Thyroid gland (tissue), 4 donors: ENCODE results near the gene CCDC47. TPM values are rescaled to one million over a fixed set of nuclear protein-coding genes. Genes with fewer than 3 reads are reported as not detected.

ENCODE experiments used
- DNase-seq, 2 donors: peaks; one replicate each; pipeline ENCODE4 v3.0.0-alpha.2; 2019
- H3K27ac ChIP-seq, 3 donors: fragments of 200-600 bp; sonication (generic); 1 replicate in 2 of 3; 2 replicates in 1 of 3; pipeline ENCODE4 v1.5.1; 2016 to 2019; ENCODE audit warnings: mild to moderate bottlenecking in 1 of 3, moderate library complexity in 1 of 3
- H3K27me3 ChIP-seq: fragments of 200-600 bp; sonication (generic); one replicate; pipeline ENCODE4 v1.5.1; 2019
- H3K36me3 ChIP-seq, 2 donors: fragments of 200-600 bp; sonication (generic); one replicate each; pipeline ENCODE4 v1.5.1; 2016 to 2019
- H3K4me1 ChIP-seq, 2 donors: fragments of 200-600 bp; sonication (generic); one replicate each; pipeline ENCODE4 v1.5.1; 2017 to 2019
- H3K4me3 ChIP-seq, 3 donors: fragments of 200-600 bp; sonication (generic); replicated peaks in 1 of 3; 1 replicate in 2 of 3; 2 replicates in 1 of 3; pipeline ENCODE4 v1.5.1; 2016; ENCODE audit warnings: mild to moderate bottlenecking in 1 of 3
- H3K9me3 ChIP-seq: fragments of 200-600 bp; sonication (generic); one replicate; pipeline ENCODE4 v1.5.1; 2017
- POLR2A ChIP-seq, 2 donors: fragments of 450-650 bp; IDR thresholded peaks; one replicate each; pipeline ENCODE4 v1.6.1; 2017; ENCODE audit warnings: antibody characterized with exemption in 2 of 2, mild to moderate bottlenecking in 2 of 2, moderate library complexity in 1 of 2
- WGBS, 2 donors: methylation state at CpG; one replicate each; pipeline ENCODE4 v1.1.5; 2017; 5-methylcytosine and 5-hydroxymethylcytosine counted together
- intact Hi-C: fragments of 100-400 bp; cut with DNase I; formaldehyde crosslinking; loops from one replicate; pipeline ENCODE4 v1.15.1; 2023
- total RNA-seq, 4 donors: library from RNA; depleted of rRNA; stranded (reverse); fragments of >200 nt; gene quantifications; one replicate each; pipeline ENCODE4 v1.2.3, GENCODE V29; 2016
- TF ChIP-seq, protein P1 (sequence below), 6 experiments: fragments of 200-600 bp in 3 of 6; fragments of 450-650 bp in 3 of 6; sonication (generic) in 3 of 6; IDR thresholded peaks; one replicate each; pipeline ENCODE4 v1.5.1; 2016 to 2019; ENCODE audit warnings: antibody characterized with exemption in 6 of 6, mild to moderate bottlenecking in 2 of 6, inconsistent platforms in 1 of 6, moderate library complexity in 1 of 6

CCDC47 gene
- total RNA-seq, 4 donors from 2014 or later: 69.4 to 120 (median 85.1) TPM

- WGBS, 2 donors: 82 to 84% methylated on average over 6 of the region's 6 CpGs
- H3K36me3 ChIP-seq: peaks cover 0 to 16% of the 10 kb centered on the region in 2 donors
- H3K4me1 ChIP-seq: peaks cover 0 to 7% of the 10 kb centered on the region in 2 donors
Observed at GRCh38 chr17:63783522-63783921, 10.1 kb upstream of the CCDC47 start.

GRCh38 chr17:63780928-63781327 is 7.5 kb upstream of the CCDC47 start:
- Histone ChIP-seq H3K27me3 (no peaks in the 10 kb centered on the region), H3K27ac (no peak overlapping the region), H3K36me3 (no peaks in the 10 kb centered on the region), H3K9me3 (no peaks in the 10 kb centered on the region), H3K4me3 (no peak overlapping the region), H3K4me1 (peaks cover 3 to 7% of the 10 kb centered on the region in 2 donors)
- WGBS, 2 donors: 96 to 100% methylated on average over 4 of the region's 4 CpGs
- no peak for TF ChIP-seq POLR2A (IDR thresholded peaks at IDR 0.05)
- TF ChIP-seq, protein P1, sequence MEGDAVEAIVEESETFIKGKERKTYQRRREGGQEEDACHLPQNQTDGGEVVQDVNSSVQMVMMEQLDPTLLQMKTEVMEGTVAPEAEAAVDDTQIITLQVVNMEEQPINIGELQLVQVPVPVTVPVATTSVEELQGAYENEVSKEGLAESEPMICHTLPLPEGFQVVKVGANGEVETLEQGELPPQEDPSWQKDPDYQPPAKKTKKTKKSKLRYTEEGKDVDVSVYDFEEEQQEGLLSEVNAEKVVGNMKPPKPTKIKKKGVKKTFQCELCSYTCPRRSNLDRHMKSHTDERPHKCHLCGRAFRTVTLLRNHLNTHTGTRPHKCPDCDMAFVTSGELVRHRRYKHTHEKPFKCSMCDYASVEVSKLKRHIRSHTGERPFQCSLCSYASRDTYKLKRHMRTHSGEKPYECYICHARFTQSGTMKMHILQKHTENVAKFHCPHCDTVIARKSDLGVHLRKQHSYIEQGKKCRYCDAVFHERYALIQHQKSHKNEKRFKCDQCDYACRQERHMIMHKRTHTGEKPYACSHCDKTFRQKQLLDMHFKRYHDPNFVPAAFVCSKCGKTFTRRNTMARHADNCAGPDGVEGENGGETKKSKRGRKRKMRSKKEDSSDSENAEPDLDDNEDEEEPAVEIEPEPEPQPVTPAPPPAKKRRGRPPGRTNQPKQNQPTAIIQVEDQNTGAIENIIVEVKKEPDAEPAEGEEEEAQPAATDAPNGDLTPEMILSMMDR (IDR thresholded peaks at IDR 0.05): no peak
- intact Hi-C loops: no loop called here
- no peak for DNase-seq

More at GRCh38 chr17:63783522-63783921, 10.1 kb upstream of the CCDC47 start:
- intact Hi-C loops: no loop called here
- H3K9me3 ChIP-seq: no peaks in the 10 kb centered on the region
- H3K27ac ChIP-seq: no peak overlapping the region
- no peak overlapping the region for H3K4me3 ChIP-seq
- TF ChIP-seq POLR2A (IDR thresholded peaks at IDR 0.05): no peak
- TF ChIP-seq, protein P1 (IDR thresholded peaks at IDR 0.05): no peak
- H3K27me3 ChIP-seq: no peaks in the 10 kb centered on the region
- DNase-seq: no peak

DNA sequence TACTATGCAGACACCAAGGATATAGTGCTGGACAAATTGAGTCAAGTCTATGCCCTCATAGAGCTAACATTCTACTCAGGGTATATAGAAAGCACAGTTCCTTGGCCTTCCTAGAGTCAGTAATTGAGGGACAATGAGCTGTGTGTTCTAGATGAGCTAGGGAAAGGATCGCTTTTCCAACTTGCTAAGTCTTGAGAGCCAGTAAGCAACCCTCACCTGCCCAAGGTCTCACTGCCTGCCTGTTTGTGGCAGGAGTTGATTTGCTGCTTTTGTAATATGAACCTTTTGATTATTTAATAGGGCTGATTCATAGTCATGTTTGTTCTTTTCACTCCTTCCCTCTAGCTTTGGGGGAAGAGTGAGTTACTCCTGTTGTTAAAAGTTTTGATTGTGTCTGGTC is 7.1 kb upstream of the CCDC47 start:
- H3K9me3 ChIP-seq: no peaks in the 10 kb centered on the region
- TF ChIP-seq, protein P1 (IDR thresholded peaks at IDR 0.05): no peak
- no peak for TF ChIP-seq POLR2A (IDR thresholded peaks at IDR 0.05)
- DNase-seq: no peak
- H3K27me3 ChIP-seq: no peaks in the 10 kb centered on the region
- WGBS, 2 donors: 90 to 100% methylated on average over 1 of the region's 1 CpG
- no peak overlapping the region for H3K27ac ChIP-seq
- H3K36me3 ChIP-seq: no peaks in the 10 kb centered on the region
- peaks cover 8 to 11% of the 10 kb centered on the region in 2 donors for H3K4me1 ChIP-seq
- no peak overlapping the region for H3K4me3 ChIP-seq
- intact Hi-C loops: no loop called here

GRCh38 chr17:63775420-63775819 is 2.0 kb upstream of the CCDC47 start:
- Histone ChIP-seq H3K4me1 (peaks cover 18 to 26% of the 10 kb centered on the region in 2 donors), H3K9me3 (no peaks in the 10 kb centered on the region), H3K36me3 (no peaks in the 10 kb centered on the region), H3K4me3 (peak overlapping the region; percentile 68 to 83 (median 75)), H3K27me3 (no peaks in the 10 kb centered on the region), H3K27ac (no peak overlapping the region)
- DNase-seq: no peak
- 30% methylated on average over 8 of the region's 8 CpGs for WGBS, 2 donors
- intact Hi-C loops: no loop called here
- no peak for TF ChIP-seq POLR2A (IDR thresholded peaks at IDR 0.05)
- TF ChIP-seq, protein P1 (IDR thresholded peaks at IDR 0.05): no peak

- Histone ChIP-seq H3K9me3 (no peaks in the 10 kb centered on the region), H3K4me1 (peaks cover 18 to 25% of the 10 kb centered on the region in 2 donors), H3K36me3 (no peaks in the 10 kb centered on the region), H3K4me3 (peak overlapping the region; percentile 68 to 83 (median 75)), H3K27ac (peak overlapping the region in 1 of 3 donors; percentile 92), H3K27me3 (no peaks in the 10 kb centered on the region)
- TF ChIP-seq, protein P1 (IDR thresholded peaks at IDR 0.05): no peak
- no peak for TF ChIP-seq POLR2A (IDR thresholded peaks at IDR 0.05)
- no peak for DNase-seq
- 4 to 5% methylated on average over 4 of the region's 4 CpGs for WGBS, 2 donors
- intact Hi-C loops: loop anchor here (5.0 kb wide), 1 partner anchor 62 kb away; no protein-coding TSS in a partner anchor
Observed at GRCh38 chr17:63774969-63775265, 1.5 kb upstream of the CCDC47 start.
